NCI-H2107 treated with DMSO at 0.1 percent for 48 hours (cell line): ENCODE data around the gene ZBTB32.
"Not testable (repeated sequence)": the region's sequence is repeated elsewhere in the genome, so short reads cannot be mapped to it uniquely, and the experiment has no call there.

Experiments
- DNase-seq: peaks from one replicate; lab custom pipeline; 2025; ENCODE audit not compliant: unreplicated experiment; lab: John Stamatoyannopoulos, UW

The ZBTB32 gene

GRCh38 chr19:35704218-35704617, at the start of gene ZBTB32:
TSS of gene ZBTB32 (plus strand) at chr19:35704558. CDS start at chr19:35714627, 10,069 bp downstream.
- DNase-seq = no peak

- DNase-seq = not testable (repeated sequence)
These were observed 49.5 kb upstream of the ZBTB32 start for GRCh38 chr19:35654828-35655227.

GRCh38 chr19:35655600-35655999, 48.8 kb upstream of the ZBTB32 start:
- no peak for DNase-seq

- no peak for DNase-seq
These were observed 47.7 kb upstream of the ZBTB32 start for GRCh38 chr19:35656700-35657099.

- no peak for DNase-seq
These were observed 46.3 kb upstream of the ZBTB32 start for GRCh38 chr19:35657904-35658700.

- no peak for DNase-seq
These were observed 42.4 kb upstream of the ZBTB32 start for GRCh38 chr19:35661995-35662340.

- DNase-seq = no peak
These were observed 40.4 kb upstream of the ZBTB32 start for GRCh38 chr19:35663981-35664380.

- DNase-seq = no peak
These were observed 39.2 kb upstream of the ZBTB32 start for GRCh38 chr19:35665157-35665556.

GRCh38 chr19:35665604-35666003, 38.8 kb upstream of the ZBTB32 start:
- DNase-seq = no peak

- DNase-seq = no peak
These were observed 38.0 kb upstream of the ZBTB32 start, which contains the start of gene UPK1A for GRCh38 chr19:35666251-35666913. TSS of gene UPK1A (plus strand) at chr19:35666517. CDS start at chr19:35666813, 296 bp downstream.

GRCh38 chr19:35669566-35669965, 34.8 kb upstream of the ZBTB32 start:
- DNase-seq = no peak

GRCh38 chr19:35669974-35670373, 34.4 kb upstream of the ZBTB32 start:
- DNase-seq = no peak

GRCh38 chr19:35670686-35671085, 33.7 kb upstream of the ZBTB32 start:
- no peak for DNase-seq

- peak; percentile 33 for DNase-seq
These were observed 32.5 kb upstream of the ZBTB32 start for GRCh38 chr19:35671818-35672217.

GRCh38 chr19:35673121-35673804, 31.1 kb upstream of the ZBTB32 start:
- DNase-seq = no peak

GRCh38 chr19:35675589-35676140, 28.7 kb upstream of the ZBTB32 start:
- no peak for DNase-seq

GRCh38 chr19:35689836-35690235, 14.5 kb upstream of the ZBTB32 start:
- DNase-seq = no peak

- not testable (repeated sequence) for DNase-seq
These were observed 13.3 kb upstream of the ZBTB32 start for GRCh38 chr19:35691106-35691505.

GRCh38 chr19:35692010-35692409, 12.3 kb upstream of the ZBTB32 start:
- DNase-seq = peak; percentile 9

- DNase-seq = no peak
These were observed 10.9 kb upstream of the ZBTB32 start for GRCh38 chr19:35693422-35693821.

GRCh38 chr19:35693835-35694599, 10.3 kb upstream of the ZBTB32 start:
- DNase-seq = peak; percentile 64
